PFSK-1 (cell line): ENCODE measurements around the gene LDB2.

Experiments used
- FOXP2 ChIP-seq: optimal IDR thresholded peaks from 2 replicates; pipeline ENCODE3; 2011; ENCODE audit warnings: borderline replicate concordance, control low read depth, inconsistent platforms; ENCODE audit not compliant: insufficient read depth; ENCODE audit errors: extremely low read length, extremely low read depth
- POLR2AphosphoS5 ChIP-seq: IDR thresholded peaks from 2 replicates; pipeline ENCODE4 v1.6.1; 2012; ENCODE audit warnings: low read depth, mild to moderate bottlenecking, control low read depth, low read length, moderate library complexity
- REST ChIP-seq, 2 experiments: IDR thresholded peaks; 2 replicates each; pipeline versions ENCODE4 v1.6.1 to v1.8.0; 2011 to 2012; ENCODE audit warnings: low read depth in 2 of 2, low read length in 2 of 2, control low read depth in 1 of 2, inconsistent platforms in 1 of 2, mild to moderate bottlenecking in 1 of 2, moderate library complexity in 1 of 2; ENCODE audit not compliant: insufficient read depth in 1 of 2
- SIN3A ChIP-seq: IDR thresholded peaks from 2 replicates; pipeline ENCODE4 v1.6.1; 2012; ENCODE audit warnings: mild to moderate bottlenecking, low read length, moderate library complexity, borderline replicate concordance; ENCODE audit not compliant: insufficient read depth
- TAF1 ChIP-seq: IDR thresholded peaks from 2 replicates; pipeline ENCODE4 v1.6.1; 2012; ENCODE audit warnings: low read length, control low read depth, borderline replicate concordance; ENCODE audit not compliant: insufficient read depth

The LDB2 gene

DNA sequence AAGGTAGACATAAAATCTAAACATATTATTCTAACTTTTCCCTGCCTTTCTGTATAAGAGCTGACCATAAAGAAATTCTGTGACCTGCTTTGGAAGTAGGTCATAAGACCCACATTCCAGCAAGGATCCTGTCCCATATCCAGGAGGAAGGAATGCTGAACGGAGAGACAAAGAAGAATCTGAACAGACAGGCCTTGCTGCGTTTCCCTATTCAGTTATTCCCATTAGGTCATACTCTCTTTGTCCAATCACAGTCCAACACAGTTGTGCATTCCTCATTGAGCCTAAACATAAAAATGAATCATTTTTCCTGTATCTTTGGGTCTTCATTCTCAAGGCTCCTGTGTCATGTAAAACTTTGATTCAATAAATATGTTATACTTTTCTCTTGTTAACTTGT lies 384.6 kb downstream of the LDB2 start:
- TF ChIP-seq TAF1: no peak
- no peak for TF ChIP-seq POLR2AphosphoS5
- TF ChIP-seq SIN3A: no peak
- TF ChIP-seq REST (IDR thresholded peaks at IDR 0.05; ENCODE audit: insufficient read depth in 1 of 2, low read depth in 2 of 2, low read length in 2 of 2): no peak

- no peak for TF ChIP-seq SIN3A
- TF ChIP-seq REST (IDR thresholded peaks at IDR 0.05; ENCODE audit: insufficient read depth in 1 of 2, low read depth in 2 of 2, low read length in 2 of 2): no peak
- no peak for TF ChIP-seq POLR2AphosphoS5
- no peak for TF ChIP-seq TAF1
- TF ChIP-seq FOXP2: no peak
Observed at GRCh38 chr4:16508968-16509367, 389.5 kb downstream of the LDB2 start.

GRCh38 chr4:16505726-16506125 lies 392.7 kb downstream of the LDB2 start:
- TF ChIP-seq SIN3A: no peak
- TF ChIP-seq FOXP2: no peak
- TF ChIP-seq POLR2AphosphoS5: no peak
- TF ChIP-seq REST (IDR thresholded peaks at IDR 0.05; ENCODE audit: insufficient read depth in 1 of 2, low read depth in 2 of 2, low read length in 2 of 2): no peak
- TF ChIP-seq TAF1: no peak

DNA sequence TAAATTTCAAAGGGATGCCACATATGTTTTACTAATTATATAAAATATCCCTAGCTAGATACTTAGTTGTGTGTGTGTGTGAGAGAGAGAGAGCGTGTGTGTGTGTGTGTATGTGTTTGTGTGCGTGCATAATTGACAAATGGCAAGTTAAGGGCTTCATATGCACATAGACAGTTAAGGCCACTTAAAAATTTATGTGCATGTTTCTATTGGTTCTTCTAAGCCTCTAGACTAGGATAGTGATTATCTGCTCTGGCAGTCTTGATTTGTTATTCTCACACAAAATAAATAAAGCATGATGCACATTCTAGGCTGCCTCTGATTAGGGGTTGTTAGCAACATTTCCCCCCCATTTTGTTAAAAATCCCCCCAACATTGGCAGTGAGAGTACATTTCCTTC lies 393.2 kb downstream of the LDB2 start:
- no peak for TF ChIP-seq POLR2AphosphoS5
- no peak for TF ChIP-seq SIN3A
- no peak for TF ChIP-seq TAF1
- TF ChIP-seq REST (IDR thresholded peaks at IDR 0.05; ENCODE audit: insufficient read depth in 1 of 2, low read depth in 2 of 2, low read length in 2 of 2): no peak
- TF ChIP-seq FOXP2: no peak
